Heart left ventricle (tissue), 16 donors: ENCODE results near the gene MPPED1. TPM values are rescaled to one million over a fixed set of nuclear protein-coding genes. Genes with fewer than 3 reads are reported as not detected.

Experiments
- ATAC-seq, 4 donors: fragments of 200-7000 bp; cut with Tn5 transposase; one replicate each; pipeline ENCODE4 v1.9.1; 2020 to 2022; ENCODE audit warnings: moderate library complexity in 4 of 4, mild to moderate bottlenecking in 3 of 4, moderate number of reproducible peaks in 1 of 4
- DNase-seq, 5 donors: peaks; one replicate each; pipeline ENCODE4 v3.0.0-alpha.2; 2020
- H3K27ac ChIP-seq, 12 donors: fragments of 200-600 bp; sonication (generic) in 4 of 12; one replicate each; pipeline versions ENCODE4 v1.5.0 to v1.8.0; 2016 to 2022; ENCODE audit warnings: mild to moderate bottlenecking in 2 of 12
- H3K27me3 ChIP-seq, 9 donors: fragments of 200-600 bp; sonication (generic) in 2 of 9; one replicate each; pipeline versions ENCODE4 v1.5.1 to v1.8.0; 2016 to 2022; ENCODE audit warnings: mild to moderate bottlenecking in 3 of 9
- H3K36me3 ChIP-seq, 9 donors: fragments of 200-600 bp; sonication (generic) in 2 of 9; one replicate each; pipeline versions ENCODE4 v1.5.0 to v1.8.0; 2018 to 2022; ENCODE audit warnings: mild to moderate bottlenecking in 2 of 9
- H3K4me1 ChIP-seq, 12 donors: fragments of 200-600 bp; sonication (generic) in 4 of 12; one replicate each; pipeline versions ENCODE4 v1.5.0 to v1.8.0; 2016 to 2022; ENCODE audit warnings: mild to moderate bottlenecking in 3 of 12
- H3K4me3 ChIP-seq, 12 donors: fragments of 200-600 bp; sonication (generic) in 4 of 12; one replicate each; pipeline versions ENCODE4 v1.5.0 to v1.8.0; 2017 to 2022; ENCODE audit warnings: mild to moderate bottlenecking in 9 of 12, moderate library complexity in 4 of 12
- H3K9me3 ChIP-seq, 12 donors: fragments of 200-600 bp; sonication (generic) in 4 of 12; one replicate each; pipeline versions ENCODE4 v1.5.0 to v1.8.0; 2016 to 2022; ENCODE audit warnings: mild to moderate bottlenecking in 1 of 12
- CTCF ChIP-seq, 12 donors: fragments of 200-600 bp; sonication (generic) in 4 of 12; IDR thresholded peaks; one replicate each; pipeline versions ENCODE4 v1.5.0 to v1.8.0; 2018 to 2022; ENCODE audit warnings: antibody characterized with exemption in 12 of 12, mild to moderate bottlenecking in 5 of 12
- POLR2A ChIP-seq, 2 donors: fragments of 450-650 bp; IDR thresholded peaks; one replicate each; pipeline ENCODE4 v1.6.1; 2017; ENCODE audit warnings: antibody characterized with exemption in 2 of 2, mild to moderate bottlenecking in 2 of 2, moderate library complexity in 2 of 2
- WGBS, 4 donors: extraction: QIAGEN DNeasy Blood & Tissue Kit in 2 of 4; methylation state at CpG; one replicate each; pipeline versions ENCODE4 v1.1.5 to v1.1.7; 2013 to 2018; 5-methylcytosine and 5-hydroxymethylcytosine counted together
- intact Hi-C, 10 donors: fragments of 100-400 bp; cut with DNase I; formaldehyde crosslinking; loops; one replicate each; pipeline versions ENCODE4 v1.11.1 to v1.14.2; 2022
- polyA plus RNA-seq, 2 donors: library from polyadenylated mRNA; stranded (reverse); fragments of 200-250 nt; gene quantifications; one replicate each; pipeline ENCODE4 v1.2.3, GENCODE V29; 2013
- total RNA-seq, 9 donors: library from RNA; depleted of rRNA in 2 of 9; stranded (reverse); fragments of >200 nt in 2 of 9; fragmentation: NEBNext Ultra II Directional in 3 of 9; extraction: Animal tissue kit (Norgen Biotek cat#: 25700) in 3 of 9; gene quantifications; one replicate each; pipeline versions ENCODE4 v1.1.0 to v1.2.4, GENCODE V29; 2016 to 2023
- donor health status: ischemic (EF 13 %, LVEDD 7.1; RV severe dilation, severe dysfunction).
- donor health status: healthy with polysubstance abuse.
- donor health status: DM: no; HTN: yes; CAD: no.
- donor health status: DM: no; HTN: no; CAD: no.
- donor health status: ischemic (EF 25% LVEDD 6.9; RV normal size, moderate dysfunction).
- donor health status: ischemic (EF 25% LVEDD 5.7; RV mildly dilated, moderate dysfunction).
- donor health status: healthy.
- donor health status: DM: yes; HTN: yes; CAD: no.
- donor health status: ischemic (EF 35%, LVEDD 5.7; RV mildly dilated, moderate dysfunction).
- donor health status: nonischemic (EF 11% LVEDD 7.7; RV severe dilation, severe dysfunction).
- donor health status: DM: yes; HTN: yes; CAD: no.
- donor health status: PGD.
- donor health status: ischemic (EF 29% LVEDD 5.4; RV normal size, mild dysfunction).
- donor health status: nonischemic (EF 23%, LVEDD 6.1; RV moderate dilation, normal function).

Gene MPPED1
- total and polyA plus RNA-seq, 11 donors = 0.12 TPM; not detected in 10

GRCh38 chr22:43507235-43507634 lies 95.4 kb downstream of the MPPED1 start:
- TF ChIP-seq POLR2A (IDR thresholded peaks at IDR 0.05) (no peak), CTCF (IDR thresholded peaks at IDR 0.05) (no peak)

GRCh38 chr22:43508489-43508888 lies 96.7 kb downstream of the MPPED1 start:
- H3K27ac ChIP-seq = no peak overlapping the region
- ATAC-seq (no peak), DNase-seq (no peak)
- no peaks in the 10 kb centered on the region for H3K4me1 ChIP-seq
- intact Hi-C loops = no loop called here
- H3K9me3 ChIP-seq = no peaks in the 10 kb centered on the region
- no peaks in the 10 kb centered on the region for H3K36me3 ChIP-seq
- no peaks in the 10 kb centered on the region for H3K27me3 ChIP-seq
- TF ChIP-seq CTCF (IDR thresholded peaks at IDR 0.05) = no peak
- no peak for TF ChIP-seq POLR2A (IDR thresholded peaks at IDR 0.05)
- H3K4me3 ChIP-seq = no peak overlapping the region

More at GRCh38 chr22:43507235-43507634, 95.4 kb downstream of the MPPED1 start:
- DNase-seq (no peak), ATAC-seq (no peak)
- Histone ChIP-seq H3K9me3 (no peaks in the 10 kb centered on the region), H3K4me1 (no peaks in the 10 kb centered on the region), H3K27me3 (peaks cover 0 to 2% (median 0%) of the 10 kb centered on the region in 9 donors), H3K27ac (no peak overlapping the region), H3K4me3 (no peak overlapping the region), H3K36me3 (no peaks in the 10 kb centered on the region)
- intact Hi-C loops = no loop called here
- 69 to 78% (median 73%) methylated on average over 8 of the region's 8 CpGs for WGBS, 4 donors

- Histone ChIP-seq H3K4me3 (no peak overlapping the region), H3K36me3 (no peaks in the 10 kb centered on the region), H3K27me3 (peaks cover 0 to 6% (median 0%) of the 10 kb centered on the region in 9 donors), H3K27ac (no peak overlapping the region), H3K4me1 (no peaks in the 10 kb centered on the region), H3K9me3 (no peaks in the 10 kb centered on the region)
- ATAC-seq = no peak
- TF ChIP-seq POLR2A (IDR thresholded peaks at IDR 0.05) (no peak), CTCF (IDR thresholded peaks at IDR 0.05) (no peak)
- intact Hi-C loops = no loop called here
- no peak for DNase-seq
- 85 to 94% (median 87%) methylated on average over 2 of the region's 2 CpGs for whole genome bisulfite sequencing, 4 donors
These were observed 97.5 kb downstream of the MPPED1 start for GRCh38 chr22:43509337-43509736.

GRCh38 chr22:43510281-43511070 lies 98.7 kb downstream of the MPPED1 start:
- H3K9me3 ChIP-seq = no peaks in the 10 kb centered on the region
- H3K27me3 ChIP-seq = peaks cover 0 to 17% (median 0%) of the 10 kb centered on the region in 9 donors
- H3K27ac ChIP-seq = no peak overlapping the region
- no peak overlapping the region for H3K4me3 ChIP-seq
- intact Hi-C loops = no loop called here
- TF ChIP-seq CTCF (IDR thresholded peaks at IDR 0.05) (no peak), POLR2A (IDR thresholded peaks at IDR 0.05) (no peak)
- WGBS, 4 donors = 67 to 88% (median 72%) methylated on average over 8 to 9 of the region's 9 CpGs
- no peak for ATAC-seq
- no peaks in the 10 kb centered on the region for H3K4me1 ChIP-seq
- DNase-seq = no peak
- no peaks in the 10 kb centered on the region for H3K36me3 ChIP-seq
